Measurements from ENCODE around the gene RGS14.

Gene RGS14

DNA sequence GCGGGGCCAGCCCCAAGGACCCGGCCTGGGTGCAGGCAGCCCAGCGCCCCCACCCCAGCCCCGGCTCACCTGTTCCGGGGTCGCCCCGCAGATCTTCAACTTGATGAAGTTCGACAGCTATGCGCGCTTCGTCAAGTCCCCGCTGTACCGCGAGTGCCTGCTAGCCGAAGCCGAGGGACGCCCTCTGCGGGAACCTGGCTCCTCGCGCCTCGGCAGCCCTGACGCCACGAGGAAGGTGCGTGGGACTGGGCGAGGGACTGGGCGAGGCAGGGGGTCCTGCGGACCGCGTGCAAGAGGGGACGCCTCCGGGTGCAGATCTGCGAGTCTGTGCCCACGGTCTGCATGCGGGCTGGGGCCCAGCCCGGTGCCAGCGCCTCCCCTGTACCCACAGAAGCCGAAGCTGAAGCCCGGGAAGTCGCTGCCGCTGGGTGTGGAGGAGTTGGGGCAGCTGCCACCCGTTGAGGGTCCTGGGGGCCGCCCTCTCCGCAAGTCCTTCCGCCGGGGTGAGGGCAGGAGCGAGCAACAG, 9.7 kb downstream of the RGS14 start:
- TF ChIP-seq, protein P1, sequence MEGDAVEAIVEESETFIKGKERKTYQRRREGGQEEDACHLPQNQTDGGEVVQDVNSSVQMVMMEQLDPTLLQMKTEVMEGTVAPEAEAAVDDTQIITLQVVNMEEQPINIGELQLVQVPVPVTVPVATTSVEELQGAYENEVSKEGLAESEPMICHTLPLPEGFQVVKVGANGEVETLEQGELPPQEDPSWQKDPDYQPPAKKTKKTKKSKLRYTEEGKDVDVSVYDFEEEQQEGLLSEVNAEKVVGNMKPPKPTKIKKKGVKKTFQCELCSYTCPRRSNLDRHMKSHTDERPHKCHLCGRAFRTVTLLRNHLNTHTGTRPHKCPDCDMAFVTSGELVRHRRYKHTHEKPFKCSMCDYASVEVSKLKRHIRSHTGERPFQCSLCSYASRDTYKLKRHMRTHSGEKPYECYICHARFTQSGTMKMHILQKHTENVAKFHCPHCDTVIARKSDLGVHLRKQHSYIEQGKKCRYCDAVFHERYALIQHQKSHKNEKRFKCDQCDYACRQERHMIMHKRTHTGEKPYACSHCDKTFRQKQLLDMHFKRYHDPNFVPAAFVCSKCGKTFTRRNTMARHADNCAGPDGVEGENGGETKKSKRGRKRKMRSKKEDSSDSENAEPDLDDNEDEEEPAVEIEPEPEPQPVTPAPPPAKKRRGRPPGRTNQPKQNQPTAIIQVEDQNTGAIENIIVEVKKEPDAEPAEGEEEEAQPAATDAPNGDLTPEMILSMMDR (conservative IDR thresholded peaks at IDR 0.05; ENCODE audit: low read depth, low read length) = peak; percentile 17
- peak overlapping the region; percentile 54 for H3K4me3 ChIP-seq (ENCODE audit: low read length)
- DNase-seq (ENCODE audit: low read depth) = no peak

- TF ChIP-seq, protein P1 (conservative IDR thresholded peaks at IDR 0.05; ENCODE audit: low read depth, low read length) = no peak
- no peak overlapping the region for H3K4me3 ChIP-seq (ENCODE audit: low read length)
- no peak for DNase-seq (ENCODE audit: low read depth)
Observed at GRCh38 chr5:177367981-177368868, 10.5 kb downstream of the RGS14 start.

- TF ChIP-seq, protein P1 (conservative IDR thresholded peaks at IDR 0.05; ENCODE audit: low read depth, low read length) = peak; percentile 80
- H3K4me3 ChIP-seq (ENCODE audit: low read length) = no peak overlapping the region
- DNase-seq (ENCODE audit: low read depth) = no peak
Observed at GRCh38 chr5:177368869-177369644, 11.3 kb downstream of the RGS14 start.

- TF ChIP-seq, protein P1 (conservative IDR thresholded peaks at IDR 0.05; ENCODE audit: low read depth, low read length) = no peak
- DNase-seq (ENCODE audit: low read depth) = no peak
- no peak overlapping the region for H3K4me3 ChIP-seq (ENCODE audit: low read length)
Observed at GRCh38 chr5:177369645-177370440, 12.1 kb downstream of the RGS14 start.

DNA sequence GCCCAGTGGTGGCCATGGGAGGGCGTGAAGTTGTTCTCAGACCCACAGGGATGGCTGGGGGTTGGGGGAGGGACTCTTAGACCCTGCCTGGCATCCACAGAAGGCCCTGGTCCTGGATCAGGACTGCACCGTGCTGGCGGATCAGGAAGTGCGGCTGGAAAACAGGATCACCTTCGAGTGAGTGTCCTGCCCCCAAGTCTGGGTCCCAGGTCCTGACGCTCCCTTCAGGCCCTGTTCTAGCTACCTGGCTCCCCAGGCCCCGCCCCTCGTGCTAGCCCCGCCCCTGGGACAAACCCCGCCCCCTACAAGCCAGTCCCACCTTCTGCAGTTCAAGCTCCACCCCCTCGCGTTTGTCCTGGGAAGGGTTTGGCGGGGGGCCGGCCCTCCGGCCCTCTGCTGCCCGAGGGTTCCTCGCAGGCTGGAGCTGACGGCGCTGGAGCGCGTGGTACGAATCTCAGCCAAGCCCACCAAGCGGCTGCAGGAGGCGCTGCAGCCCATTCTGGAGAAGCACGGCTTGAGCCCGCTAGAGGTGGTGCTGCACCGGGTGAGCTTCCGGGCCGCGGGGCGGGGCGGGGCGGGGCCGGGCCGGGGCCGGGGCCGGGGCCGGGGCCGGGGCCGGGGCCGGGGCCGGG, 12.9 kb downstream of the RGS14 start:
- DNase-seq (ENCODE audit: low read depth) = peak; percentile 87
- peak overlapping the region; percentile 58 for H3K4me3 ChIP-seq (ENCODE audit: low read length)
- TF ChIP-seq, protein P1 (conservative IDR thresholded peaks at IDR 0.05; ENCODE audit: low read depth, low read length) = peak; percentile 71
